GM23338 (cell line): ENCODE measurements around the gene TOMM7.

Experiments
- EZH2 ChIP-seq: fragments of 200-600 bp; sonication (generic); IDR thresholded peaks from one replicate; pipeline ENCODE4 v1.8.0; 2017; ENCODE audit warnings: antibody characterized with exemption, mild to moderate bottlenecking, low read depth; ENCODE audit not compliant: unreplicated experiment
- ZNF331 ChIP-seq: fragments of 250-450 bp; sonication (Bioruptor Pico); IDR thresholded peaks from 2 replicates; pipeline ENCODE4 v1.5.0; 2020; ENCODE audit warnings: low read depth, mild to moderate bottlenecking, moderate library complexity
- TF ChIP-seq, protein P1 (sequence below), 2 experiments: fragments of 200-600 bp in 1 of 2; sonication (generic) in 1 of 2; conservative IDR thresholded peaks; 2 replicates each; pipeline versions ENCODE4 v1.5.1 to v1.6.1; 2016 to 2017; ENCODE audit warnings: antibody characterized with exemption in 2 of 2, low read depth in 2 of 2, mild to moderate bottlenecking in 2 of 2, moderate library complexity in 1 of 2

GRCh38 chr7:22843681-22844309, 21.1 kb upstream of the TOMM7 start:
- TF ChIP-seq, protein P1, sequence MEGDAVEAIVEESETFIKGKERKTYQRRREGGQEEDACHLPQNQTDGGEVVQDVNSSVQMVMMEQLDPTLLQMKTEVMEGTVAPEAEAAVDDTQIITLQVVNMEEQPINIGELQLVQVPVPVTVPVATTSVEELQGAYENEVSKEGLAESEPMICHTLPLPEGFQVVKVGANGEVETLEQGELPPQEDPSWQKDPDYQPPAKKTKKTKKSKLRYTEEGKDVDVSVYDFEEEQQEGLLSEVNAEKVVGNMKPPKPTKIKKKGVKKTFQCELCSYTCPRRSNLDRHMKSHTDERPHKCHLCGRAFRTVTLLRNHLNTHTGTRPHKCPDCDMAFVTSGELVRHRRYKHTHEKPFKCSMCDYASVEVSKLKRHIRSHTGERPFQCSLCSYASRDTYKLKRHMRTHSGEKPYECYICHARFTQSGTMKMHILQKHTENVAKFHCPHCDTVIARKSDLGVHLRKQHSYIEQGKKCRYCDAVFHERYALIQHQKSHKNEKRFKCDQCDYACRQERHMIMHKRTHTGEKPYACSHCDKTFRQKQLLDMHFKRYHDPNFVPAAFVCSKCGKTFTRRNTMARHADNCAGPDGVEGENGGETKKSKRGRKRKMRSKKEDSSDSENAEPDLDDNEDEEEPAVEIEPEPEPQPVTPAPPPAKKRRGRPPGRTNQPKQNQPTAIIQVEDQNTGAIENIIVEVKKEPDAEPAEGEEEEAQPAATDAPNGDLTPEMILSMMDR (conservative IDR thresholded peaks at IDR 0.05; ENCODE audit: low read depth in 2 of 2), result no peak
- TF ChIP-seq EZH2 (no peak), ZNF331 (no peak)
